Caco-2 (cell line): ENCODE data around the gene SLC38A10. TPM values are rescaled to one million over a fixed set of nuclear protein-coding genes. Genes with fewer than 3 reads are reported as not detected.

Source experiments
- BruUV-seq: library from RNA; stranded (reverse); fragments of 400-500 nt; replicated peaks from 2 replicates; lab custom pipeline; 2021; lab: Mats Ljungman, UMichigan
- CTCF ChIA-PET: fragments of 300-600 bp; sonication (Branson Sonifier 250); formaldehyde crosslinking; loops from one replicate; lab custom pipeline; 2022; ENCODE audit warnings: antibody characterized with exemption; lab: Charles Lee
- POLR2A ChIA-PET: fragments of 300-600 bp; sonication (Branson Sonifier 250); formaldehyde crosslinking; loops from one replicate; lab custom pipeline; 2022; ENCODE audit warnings: antibody characterized with exemption; lab: Charles Lee
- DNase-seq, 2 experiments: peaks; one replicate each; pipeline versions ENCODE4 v3.0.0 to v3.0.0-alpha.2; 2020 to 2022
- H3K27me3 ChIP-seq: replicated peaks from 2 replicates; pipeline ENCODE4 v1.6.0; 2011; ENCODE audit warnings: low read length; ENCODE audit not compliant: control insufficient read depth, insufficient read depth
- H3K36me3 ChIP-seq: 2 replicates; pipeline ENCODE4 v1.5.1; 2011; ENCODE audit warnings: low read length; ENCODE audit not compliant: control insufficient read depth, insufficient read depth
- H3K4me1 ChIP-seq: fragments of 250-450 bp; sonication (Bioruptor Pico); 2 replicates; pipeline ENCODE4 v1.5.1; 2020; ENCODE audit warnings: mild to moderate bottlenecking
- H3K4me3 ChIP-seq: 2 replicates; pipeline ENCODE4 v1.5.1; 2011; ENCODE audit warnings: low read depth, mild to moderate bottlenecking, control low read depth, low read length
- H3K9me3 ChIP-seq: fragments of 250-450 bp; sonication (Bioruptor Pico); 2 replicates; pipeline ENCODE4 v1.5.1; 2020; ENCODE audit warnings: mild to moderate bottlenecking, moderate library complexity
- H3K27ac Mint-ChIP-seq: one replicate; pipeline ENCODE4 v1.8.0; 2022; ENCODE audit warnings: mixed read lengths; ENCODE audit not compliant: unreplicated experiment
- H3K27me3 Mint-ChIP-seq: one replicate; pipeline ENCODE4 v1.8.0; 2022; ENCODE audit warnings: mixed read lengths; ENCODE audit not compliant: insufficient read depth, unreplicated experiment
- H3K36me3 Mint-ChIP-seq: one replicate; pipeline ENCODE4 v1.8.0; 2022; ENCODE audit warnings: mild to moderate bottlenecking, mixed read lengths; ENCODE audit not compliant: insufficient read depth, unreplicated experiment
- H3K4me1 Mint-ChIP-seq: one replicate; pipeline ENCODE4 v1.8.0; 2022; ENCODE audit warnings: low read depth, mixed read lengths; ENCODE audit not compliant: unreplicated experiment
- H3K4me3 Mint-ChIP-seq: one replicate; pipeline ENCODE4 v1.8.0; 2022; ENCODE audit warnings: mild to moderate bottlenecking, moderate library complexity, mixed read lengths; ENCODE audit not compliant: unreplicated experiment
- H3K9me3 Mint-ChIP-seq: one replicate; pipeline ENCODE4 v1.8.0; 2022; ENCODE audit warnings: mixed read lengths; ENCODE audit not compliant: unreplicated experiment
- CTCF ChIP-seq, 2 experiments: fragments of 200-600 bp in 1 of 2; IDR thresholded peaks; 1 replicate in 1 of 2; 2 replicates in 1 of 2; pipeline versions ENCODE4 v1.5.1 to v1.8.0; 2011 to 2022; ENCODE audit warnings: antibody characterized with exemption in 1 of 2, control low read depth in 1 of 2, inconsistent platforms in 1 of 2, low read depth in 1 of 2, low read length in 1 of 2, mild to moderate bottlenecking in 1 of 2, moderate library complexity in 1 of 2; ENCODE audit not compliant: insufficient read depth in 1 of 2, severe bottlenecking in 1 of 2, unreplicated experiment in 1 of 2
- intact Hi-C: fragments of 100-400 bp; cut with micrococcal nuclease; formaldehyde crosslinking; loops from one replicate; pipeline ENCODE4 v1.10.0; 2022; ENCODE audit not compliant: unreplicated experiment
- total RNA-seq: library from RNA; stranded (reverse); gene quantifications from 2 replicates; pipeline ENCODE4 v1.2.3, GENCODE V29; 2022

Gene SLC38A10
- total RNA-seq, 1 experiment from 2014 or later = 137 TPM

DNA sequence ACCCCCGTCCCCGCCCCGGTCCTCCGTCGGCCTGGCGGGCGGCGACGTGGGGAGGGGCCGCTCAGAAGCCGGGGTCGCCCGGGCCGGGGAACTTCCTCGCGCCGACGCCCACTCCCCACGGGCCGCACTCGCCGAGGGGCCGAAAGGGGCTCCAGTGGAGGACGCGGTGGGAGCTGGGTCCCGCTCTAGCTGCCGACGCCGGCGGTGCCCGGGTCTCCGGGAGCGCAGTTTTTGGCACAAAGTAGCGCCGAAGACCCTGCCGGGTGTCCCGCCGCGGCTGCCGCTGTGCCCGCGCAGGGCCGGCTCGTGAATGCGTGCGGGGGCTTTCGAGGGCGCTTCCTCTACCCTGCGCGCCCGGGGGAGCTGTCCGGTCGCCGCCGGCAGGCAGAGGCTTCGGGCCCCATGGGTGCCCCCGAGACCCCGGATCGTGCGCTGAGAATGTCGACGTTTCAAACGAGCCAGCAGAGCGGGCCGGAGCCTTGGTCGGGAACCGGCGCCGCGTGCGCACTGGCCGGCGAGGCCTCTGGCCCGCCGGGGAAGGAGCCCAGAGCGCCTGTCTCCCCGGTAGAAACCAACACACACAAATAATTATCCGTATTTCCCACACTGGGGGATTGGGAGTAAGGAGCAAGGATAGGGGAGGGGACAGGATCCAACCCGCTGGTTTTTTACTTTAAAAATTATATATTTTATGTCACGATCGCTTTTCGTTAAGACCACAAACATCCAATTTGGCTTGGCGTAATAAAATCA, 46.6 kb upstream of the SLC38A10 start:
- H3K27me3 Mint-ChIP-seq = no peaks in the 10 kb centered on the region
- no peaks in the 10 kb centered on the region for H3K36me3 ChIP-seq
- TF ChIP-seq CTCF (IDR thresholded peaks at IDR 0.05; ENCODE audit: insufficient read depth in 1 of 2, low read depth in 1 of 2, low read length in 1 of 2, severe bottlenecking in 1 of 2, unreplicated experiment in 1 of 2) = no peak
- H3K4me3 Mint-ChIP-seq = peak overlapping the region; percentile 85
- peak overlapping the region; percentile 91 for H3K4me3 ChIP-seq
- peaks cover 10% of the 10 kb centered on the region for H3K4me1 Mint-ChIP-seq
- no peaks in the 10 kb centered on the region for H3K9me3 Mint-ChIP-seq
- ChIA-PET POLR2A (interaction anchor here (0.9 to 1.5 kb wide), 2 partner anchors 54 to 56 kb away, joined by 3 to 4 read pairs; partner anchors contain the start of gene BAHCC1), CTCF (interaction anchor here (0.7 to 2.6 kb wide), 5 partner anchors 12 to 105 kb away, joined by 3 to 11 read pairs (median 5); no protein-coding TSS in a partner anchor)
- DNase-seq = peak in 1 of 2 experiments; percentile 53
- H3K27me3 ChIP-seq = no peaks in the 10 kb centered on the region
- peaks cover 53% of the 10 kb centered on the region for H3K36me3 Mint-ChIP-seq
- intact Hi-C loops = no loop called here
- no peaks in the 10 kb centered on the region for H3K9me3 ChIP-seq
- BruUV-seq = no TSS peak
- peaks cover 39% of the 10 kb centered on the region for H3K4me1 ChIP-seq
- peak overlapping the region; percentile 78 for H3K27ac Mint-ChIP-seq

DNA sequence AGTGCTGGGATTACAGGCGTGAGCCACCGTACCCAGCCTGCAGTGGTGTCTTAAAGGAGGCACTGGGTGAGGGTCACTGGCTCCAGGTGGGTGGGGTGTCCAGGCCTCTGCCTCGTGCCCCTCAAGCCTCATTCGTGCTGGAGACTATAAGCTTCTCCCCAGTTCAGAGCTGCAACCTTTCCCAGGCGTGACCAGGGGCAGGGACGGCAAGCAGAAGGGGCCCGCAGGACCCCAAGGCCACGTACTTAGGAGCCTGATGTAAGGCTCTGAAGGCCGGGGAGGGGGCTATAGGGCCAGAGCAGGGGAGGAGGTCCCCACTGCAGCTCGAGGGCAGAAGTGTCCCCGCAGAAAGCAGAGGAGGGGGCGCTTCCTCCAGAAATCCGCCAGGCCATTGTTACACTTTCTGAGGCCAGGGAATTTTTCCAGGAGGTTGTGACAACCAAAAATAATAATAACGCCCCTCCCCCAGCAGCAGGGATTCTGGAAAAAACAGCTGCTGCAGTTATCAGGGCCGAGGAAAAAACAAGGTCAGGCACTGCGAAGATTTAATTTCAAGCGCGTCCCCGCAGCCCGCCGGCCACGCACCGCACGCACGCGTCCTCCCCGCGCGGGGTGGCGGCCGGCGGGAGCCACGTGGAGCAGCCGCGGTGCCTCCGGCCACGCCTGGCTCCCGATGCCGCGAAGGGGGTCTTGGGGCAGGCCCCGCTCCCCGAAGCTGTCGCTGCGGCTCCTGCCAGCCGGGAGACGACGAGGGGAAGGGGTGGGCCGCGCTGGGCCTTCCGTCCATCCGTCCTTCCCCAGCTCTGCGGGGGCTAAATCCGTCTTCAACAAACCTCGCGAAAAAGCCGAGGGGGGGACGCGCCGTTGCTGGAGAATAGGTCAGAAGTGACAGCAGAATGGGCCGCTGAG, 45.8 kb upstream of the SLC38A10 start:
- CTCF ChIA-PET = interaction anchor here (0.7 to 2.6 kb wide), 3 partner anchors 11 to 104 kb away, joined by 3 to 11 read pairs (median 5); no protein-coding TSS in a partner anchor
- no peaks in the 10 kb centered on the region for H3K27me3 Mint-ChIP-seq

More for the DNA sequence above, 45.8 kb upstream of the SLC38A10 start:
- intact Hi-C loops = loop anchor here (1.0 kb wide), 3 partner anchors 12 to 46 kb away; partner anchors contain the start of gene SLC38A10
- Mint-ChIP-seq H3K4me3 (peak overlapping the region; percentile 85), H3K36me3 (peaks cover 46% of the 10 kb centered on the region), H3K27ac (peak overlapping the region; percentile 29), H3K4me1 (peaks cover 10% of the 10 kb centered on the region), H3K9me3 (no peaks in the 10 kb centered on the region)
- Histone ChIP-seq H3K4me3 (peak overlapping the region; percentile 91), H3K9me3 (no peaks in the 10 kb centered on the region), H3K4me1 (peaks cover 42% of the 10 kb centered on the region), H3K36me3 (no peaks in the 10 kb centered on the region), H3K27me3 (no peaks in the 10 kb centered on the region)
- POLR2A ChIA-PET = interaction anchor here (0.9 to 1.5 kb wide), 4 partner anchors 11 to 56 kb away, joined by 3 to 5 read pairs (median 4); partner anchors contain the start of gene BAHCC1
- no TSS peak for BruUV-seq
- no peak for TF ChIP-seq CTCF (IDR thresholded peaks at IDR 0.05; ENCODE audit: insufficient read depth in 1 of 2, low read depth in 1 of 2, low read length in 1 of 2, severe bottlenecking in 1 of 2, unreplicated experiment in 1 of 2)
- peak; percentile 61 to 68 for DNase-seq
